ENCODE results near the gene PCNX2. TPM values are rescaled to one million over a fixed set of nuclear protein-coding genes. Genes with fewer than 3 reads are reported as not detected.

PCNX2 gene
- total RNA-seq, 1 donor from 2014 or later, result 4.9 TPM

DNA sequence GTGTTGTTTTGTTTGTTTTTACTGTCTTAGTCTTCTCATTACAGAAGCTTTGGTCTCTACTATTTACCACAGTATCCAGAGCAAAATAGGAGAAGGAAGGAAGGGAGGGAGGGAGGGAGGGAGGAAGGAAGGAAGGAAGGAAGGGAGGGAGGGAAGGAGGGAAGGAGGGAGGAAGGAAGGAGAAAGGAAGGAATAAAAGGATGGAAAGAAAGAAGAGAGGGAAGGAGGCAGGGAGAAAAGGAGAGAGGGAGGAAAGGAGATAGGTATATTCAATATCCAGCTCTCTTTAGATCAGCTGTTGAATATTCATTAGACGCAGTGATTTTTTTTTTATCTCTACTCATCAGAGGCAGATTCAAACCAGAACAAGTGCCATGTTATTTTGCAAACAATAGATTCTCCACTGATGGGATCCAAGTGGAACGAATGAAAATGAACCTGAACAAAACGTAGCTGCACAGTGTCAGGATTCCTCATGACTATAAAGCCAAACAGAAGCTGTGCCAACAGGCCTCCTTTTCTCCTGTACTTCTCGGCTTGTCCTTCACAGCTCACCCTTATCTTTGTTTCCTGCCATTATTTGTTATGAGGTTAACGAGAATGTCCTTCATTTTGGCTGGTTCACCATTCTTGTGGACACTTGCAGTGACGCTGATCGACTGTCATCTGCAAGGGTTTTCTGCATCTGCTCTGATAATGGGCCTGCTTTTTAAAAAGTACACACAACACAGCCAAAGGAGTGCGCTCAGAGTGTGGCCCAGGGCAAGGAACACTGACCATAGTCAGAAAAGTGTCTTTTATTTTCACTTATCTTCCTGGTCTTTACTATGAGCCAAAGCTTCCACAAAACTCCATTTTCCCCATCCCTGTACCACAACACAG is 352.9 kb downstream of the PCNX2 start:
- no peak for DNase-seq (ENCODE audit: low read depth, low spot score)

GRCh38 chr1:232940262-232940661 is 355.3 kb downstream of the PCNX2 start:
- no peak for DNase-seq (ENCODE audit: low read depth, low spot score)

GRCh38 chr1:232939748-232940147 is 355.8 kb downstream of the PCNX2 start:
- DNase-seq (ENCODE audit: low read depth, low spot score), result no peak

DNA sequence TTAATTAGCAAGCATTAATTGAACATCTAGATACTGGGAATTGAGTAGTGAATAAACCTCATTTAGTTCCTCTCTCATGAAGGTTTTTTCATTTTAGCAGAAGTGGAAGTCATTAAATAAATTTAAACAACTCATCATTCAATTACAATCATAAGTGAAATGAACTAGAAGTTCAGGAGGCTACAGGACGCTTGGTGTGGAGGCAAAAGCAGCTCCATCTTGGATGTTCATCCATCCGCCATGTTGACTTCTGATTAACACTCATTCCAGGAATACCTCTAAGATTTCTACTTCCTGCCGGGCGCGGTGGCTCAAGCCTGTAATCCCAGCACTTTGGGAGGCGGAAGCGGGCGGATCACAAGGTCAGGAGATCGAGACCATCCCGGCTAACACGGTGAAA is 356.6 kb downstream of the PCNX2 start:
- DNase-seq (ENCODE audit: low read depth, low spot score), result no peak

DNA sequence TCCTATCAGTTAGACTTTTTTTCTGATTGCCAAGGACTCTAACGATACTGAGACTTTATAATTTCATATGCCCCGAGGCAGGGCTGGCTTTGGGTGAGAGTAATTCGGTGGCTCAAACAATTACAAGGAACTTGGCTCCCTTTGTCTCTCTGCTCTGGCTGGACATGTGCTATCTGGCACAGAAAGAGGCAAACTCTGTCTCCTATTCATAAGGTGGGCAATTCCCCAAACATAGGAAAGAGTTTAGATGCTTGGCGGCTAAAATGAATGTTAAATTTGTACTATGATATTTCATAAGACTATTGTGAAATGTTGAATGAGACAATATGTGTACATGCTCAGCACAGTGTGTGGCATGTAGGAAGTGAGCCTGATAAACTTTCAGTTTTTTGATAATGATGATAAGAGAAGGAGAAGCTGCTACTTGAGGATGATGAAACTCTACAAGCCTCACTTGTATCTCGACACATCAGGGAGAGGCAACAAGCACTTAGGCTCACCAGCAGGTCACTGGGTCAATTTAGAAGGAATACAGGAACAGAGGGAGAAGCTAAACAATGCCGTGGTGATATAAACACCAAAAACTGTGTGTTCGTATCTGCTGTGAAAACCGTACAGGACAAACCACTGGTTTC is 357.7 kb downstream of the PCNX2 start:
- DNase-seq (ENCODE audit: low read depth, low spot score), result no peak

DNA sequence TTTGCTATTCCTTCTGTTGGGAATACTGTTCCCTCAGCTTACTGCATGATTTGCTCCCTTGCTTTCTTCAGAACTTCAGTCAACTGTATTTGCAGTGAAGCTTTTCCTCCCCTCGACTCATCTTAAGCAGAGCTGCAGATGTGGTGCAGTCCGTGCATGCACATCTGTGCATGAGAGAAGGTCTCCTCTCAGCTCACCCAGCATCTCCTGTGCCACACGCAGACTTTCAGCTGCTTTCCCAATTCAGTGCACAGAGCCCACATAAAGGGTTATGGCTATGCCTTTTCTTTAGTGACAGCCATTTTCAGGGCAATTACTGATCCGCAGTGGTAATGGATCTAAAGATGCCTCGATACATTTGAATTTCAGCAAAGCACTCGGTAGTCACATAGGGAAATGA is 358.6 kb downstream of the PCNX2 start:
- DNase-seq (ENCODE audit: low read depth, low spot score), result no peak

Other genes with a start within 250 kb of the PCNX2 start
- 0.26 and 0.28 TPM in 2 replicates for gene MAP3K21, start 32.0 kb upstream of the PCNX2 start, total RNA-seq